ENCODE results near the gene CNOT1.
"Not testable (repeated sequence)": the region's sequence is repeated elsewhere in the genome, so short reads cannot be mapped to it uniquely, and the experiment has no call there.

Gene CNOT1

GRCh38 chr16:58579587-58579986, 50.0 kb downstream of the CNOT1 start:
- TF ChIP-seq CTCF (IDR thresholded peaks at IDR 0.05; ENCODE audit: low read depth, low read length) = no peak
- H3K4me3 ChIP-seq (ENCODE audit: low read depth, low read length) = no peak overlapping the region

GRCh38 chr16:58578642-58579041, 51.0 kb downstream of the CNOT1 start:
- TF ChIP-seq CTCF (IDR thresholded peaks at IDR 0.05; ENCODE audit: low read depth, low read length) = no peak
- no peak overlapping the region for H3K4me3 ChIP-seq (ENCODE audit: low read depth, low read length)

GRCh38 chr16:58577141-58577540, 52.5 kb downstream of the CNOT1 start:
- TF ChIP-seq CTCF (IDR thresholded peaks at IDR 0.05; ENCODE audit: low read depth, low read length) = no peak
- no peak overlapping the region for H3K4me3 ChIP-seq (ENCODE audit: low read depth, low read length)

GRCh38 chr16:58574895-58575294, 54.7 kb downstream of the CNOT1 start:
- no peak overlapping the region for H3K4me3 ChIP-seq (ENCODE audit: low read depth, low read length)
- TF ChIP-seq CTCF (IDR thresholded peaks at IDR 0.05; ENCODE audit: low read depth, low read length) = no peak

GRCh38 chr16:58565697-58566096, 63.9 kb downstream of the CNOT1 start:
- H3K4me3 ChIP-seq (ENCODE audit: low read depth, low read length) = not testable (repeated sequence)

GRCh38 chr16:58563775-58564174, 65.9 kb downstream of the CNOT1 start:
- H3K4me3 ChIP-seq (ENCODE audit: low read depth, low read length) = no peak overlapping the region
- no peak for TF ChIP-seq CTCF (IDR thresholded peaks at IDR 0.05; ENCODE audit: low read depth, low read length)

- TF ChIP-seq CTCF (IDR thresholded peaks at IDR 0.05; ENCODE audit: low read depth, low read length) = no peak
- no peak overlapping the region for H3K4me3 ChIP-seq (ENCODE audit: low read depth, low read length)
Measured at GRCh38 chr16:58563235-58563634, 66.4 kb downstream of the CNOT1 start.

- TF ChIP-seq CTCF (IDR thresholded peaks at IDR 0.05; ENCODE audit: low read depth, low read length) = no peak
- no peak overlapping the region for H3K4me3 ChIP-seq (ENCODE audit: low read depth, low read length)
Measured at GRCh38 chr16:58556678-58557077, 72.9 kb downstream of the CNOT1 start.

All from WI38 (cell line).